K562 (cell line): ENCODE measurements around the gene ZNF749. TPM values are rescaled to one million over a fixed set of nuclear protein-coding genes. Genes with fewer than 3 reads are reported as not detected.
A peak's percentile ranks its signal among the peaks of the same experiment; 100 is the strongest.

Source experiments
- ERF ChIP-seq: fragments of 450-650 bp; formaldehyde crosslinking; IDR thresholded peaks from 2 replicates; pipeline ENCODE4 v1.4.0; 2020; ENCODE audit warnings: mild to moderate bottlenecking, mixed read lengths
- HDAC3 ChIP-seq: fragments of 450-650 bp; IDR thresholded peaks from 2 replicates; pipeline ENCODE4 v1.6.1; 2018; ENCODE audit warnings: borderline replicate concordance, mild to moderate bottlenecking, moderate library complexity; ENCODE audit not compliant: partially characterized antibody
- HNRNPH1 ChIP-seq: fragments of 200-400 bp; formaldehyde crosslinking; optimal IDR thresholded peaks from 2 replicates; pipeline ENCODE3; 2017; ENCODE audit warnings: low read depth, mild to moderate bottlenecking, low read length, moderate library complexity
- RAD21 ChIP-seq, 2 experiments: fragments of 250-450 bp in 1 of 2; fragments of 450-650 bp in 1 of 2; sonication (Bioruptor Pico) in 1 of 2; formaldehyde crosslinking in 1 of 2; IDR thresholded peaks in 1 of 2; conservative IDR thresholded peaks in 1 of 2; 2 replicates each; pipeline versions ENCODE4 v1.4.0 to v1.8.0; 2020 to 2022; ENCODE audit warnings: mild to moderate bottlenecking in 2 of 2, moderate library complexity in 1 of 2
- SMC3 ChIP-seq: conservative IDR thresholded peaks from 2 replicates; pipeline ENCODE4 v1.6.1; 2011; ENCODE audit warnings: low read depth, low read length, improper control_type of control experiment; ENCODE audit not compliant: insufficient read depth
- STAG1 ChIP-seq: sonication (generic); formaldehyde crosslinking; IDR thresholded peaks from 2 replicates; pipeline ENCODE4 v1.5.0; 2020; ENCODE audit warnings: missing genetic modification reagents, borderline replicate concordance
- ZKSCAN3 ChIP-seq: fragments of 250-450 bp; sonication (Bioruptor Pico); IDR thresholded peaks from 2 replicates; pipeline ENCODE4 v1.4.0; 2020
- ZNF699 ChIP-seq: fragments of 250-450 bp; sonication (Bioruptor Pico); IDR thresholded peaks from 2 replicates; pipeline ENCODE4 v1.8.0; 2021; ENCODE audit warnings: mild to moderate bottlenecking, moderate library complexity; ENCODE audit not compliant: insufficient replicate concordance
- polyA plus RNA-seq, 8 experiments: library from polyadenylated mRNA; depleted of rRNA in 4 of 8; stranded (reverse) in 5 of 8; unstranded in 3 of 8; fragments of >200 nt; fragmentation: Nextera tagmentation in 2 of 8; fragmentation: Illumina TruSeq in 1 of 8; extraction: Ambion mirVana in 2 of 8; extraction: Trizol in 1 of 8; gene quantifications; 2 replicates each; pipeline versions ENCODE4 v1.2.1 to v1.2.3, GENCODE V29; 2011 to 2014; ENCODE audit warnings: inconsistent platforms in 1 of 8, missing spikeins in 1 of 8
- total RNA-seq, 7 experiments: library from RNA; depleted of rRNA in 6 of 7; stranded (reverse); fragments of >200 nt in 6 of 7; fragmentation: Illumina TruSeq in 2 of 7; extraction: Trizol in 2 of 7; gene quantifications; 2 replicates each; pipeline versions ENCODE4 v1.2.1 to v1.2.3, GENCODE V29; 2011 to 2021; ENCODE audit warnings: low replicate concordance in 1 of 7
- TF ChIP-seq, protein P1 (sequence below), 3 experiments: IDR thresholded peaks in 2 of 3; conservative IDR thresholded peaks in 1 of 3; 2 replicates each; pipeline ENCODE4 v1.5.1; 2011 to 2012; ENCODE audit warnings: low read length in 3 of 3, mild to moderate bottlenecking in 3 of 3, control low read depth in 2 of 3, improper control_type of control experiment in 1 of 3, inconsistent platforms in 1 of 3, low read depth in 1 of 3, mixed read lengths in 1 of 3, moderate library complexity in 1 of 3; ENCODE audit not compliant: insufficient read depth in 2 of 3
- TF ChIP-seq, protein P2 (sequence below): fragments of 250-450 bp; sonication (Bioruptor Pico); IDR thresholded peaks from 2 replicates; pipeline ENCODE4 v1.9.0; 2021; ENCODE audit warnings: mild to moderate bottlenecking

The ZNF749 gene
- total and polyA plus RNA-seq, 9 of the 15 experiments (the other 6 are each of a cell fraction or from before 2014, with no cell fraction given), result 5.3 to 33.2 (median 15.0) TPM

DNA sequence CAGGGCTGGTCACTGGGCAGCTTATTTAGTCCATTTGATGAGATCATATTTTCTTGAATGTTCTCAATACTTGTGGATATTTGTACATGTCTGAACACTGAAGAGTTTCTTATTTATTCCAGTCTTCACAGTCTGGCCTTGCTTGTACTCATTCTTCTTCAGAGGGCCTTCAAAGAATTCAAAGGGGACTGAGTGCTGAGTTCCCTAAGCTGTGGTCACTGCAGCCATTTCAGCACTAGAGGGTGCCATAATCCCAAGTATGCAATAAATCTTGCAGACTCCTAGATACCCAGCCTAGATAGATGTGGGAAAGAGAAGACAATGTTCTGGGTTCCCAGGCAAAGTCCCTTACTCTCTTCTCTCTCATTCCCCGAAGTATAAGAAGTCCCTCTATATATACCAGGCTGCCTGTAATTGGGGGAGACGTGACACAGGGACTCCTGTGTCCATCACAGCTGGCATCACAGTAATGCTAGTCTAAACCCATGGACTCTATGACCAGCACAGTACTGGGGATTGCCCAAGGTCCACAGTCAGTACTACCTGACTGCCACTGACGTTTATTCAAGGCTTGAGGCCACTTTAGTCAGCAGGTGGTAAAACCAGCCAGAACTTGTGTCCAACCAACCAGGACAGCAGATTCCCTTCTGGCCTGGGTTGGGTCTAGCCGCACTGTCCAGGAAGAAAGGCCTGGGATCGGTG, 30.7 kb downstream of the ZNF749 start (continued):
- TF ChIP-seq, protein P1, sequence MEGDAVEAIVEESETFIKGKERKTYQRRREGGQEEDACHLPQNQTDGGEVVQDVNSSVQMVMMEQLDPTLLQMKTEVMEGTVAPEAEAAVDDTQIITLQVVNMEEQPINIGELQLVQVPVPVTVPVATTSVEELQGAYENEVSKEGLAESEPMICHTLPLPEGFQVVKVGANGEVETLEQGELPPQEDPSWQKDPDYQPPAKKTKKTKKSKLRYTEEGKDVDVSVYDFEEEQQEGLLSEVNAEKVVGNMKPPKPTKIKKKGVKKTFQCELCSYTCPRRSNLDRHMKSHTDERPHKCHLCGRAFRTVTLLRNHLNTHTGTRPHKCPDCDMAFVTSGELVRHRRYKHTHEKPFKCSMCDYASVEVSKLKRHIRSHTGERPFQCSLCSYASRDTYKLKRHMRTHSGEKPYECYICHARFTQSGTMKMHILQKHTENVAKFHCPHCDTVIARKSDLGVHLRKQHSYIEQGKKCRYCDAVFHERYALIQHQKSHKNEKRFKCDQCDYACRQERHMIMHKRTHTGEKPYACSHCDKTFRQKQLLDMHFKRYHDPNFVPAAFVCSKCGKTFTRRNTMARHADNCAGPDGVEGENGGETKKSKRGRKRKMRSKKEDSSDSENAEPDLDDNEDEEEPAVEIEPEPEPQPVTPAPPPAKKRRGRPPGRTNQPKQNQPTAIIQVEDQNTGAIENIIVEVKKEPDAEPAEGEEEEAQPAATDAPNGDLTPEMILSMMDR (IDR thresholded peaks at IDR 0.05 in 2 of 3, conservative IDR thresholded peaks at IDR 0.05 in 1 of 3; ENCODE audit: insufficient read depth in 2 of 3, low read depth in 1 of 3, low read length in 3 of 3), result peak; percentile 56 to 69 (median 59)
- no peak for TF ChIP-seq HDAC3
- no peak for TF ChIP-seq ERF (CRISPR knock-in tag)
- TF ChIP-seq, protein P2, sequence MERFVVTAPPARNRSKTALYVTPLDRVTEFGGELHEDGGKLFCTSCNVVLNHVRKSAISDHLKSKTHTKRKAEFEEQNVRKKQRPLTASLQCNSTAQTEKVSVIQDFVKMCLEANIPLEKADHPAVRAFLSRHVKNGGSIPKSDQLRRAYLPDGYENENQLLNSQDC (CRISPR knock-in tag), result no peak
- peak; percentile 44 to 85; a peak in 3 of 4 replicates for TF ChIP-seq RAD21 (CRISPR knock-in tag; conservative IDR thresholded peaks at IDR 0.05 in 1 of 2, IDR thresholded peaks at IDR 0.05 in 1 of 2)
- no peak for TF ChIP-seq ZKSCAN3
- TF ChIP-seq HNRNPH1, result no peak
- peak; percentile 33; the same call in 1 of the 2 replicates for TF ChIP-seq SMC3
- TF ChIP-seq STAG1 (CRISPR knock-in tag), result peak; percentile 28; the same call in 1 of the 2 replicates
- TF ChIP-seq ZNF699, result no peak
